ENCODE results near the gene ZNF516.

DNA sequence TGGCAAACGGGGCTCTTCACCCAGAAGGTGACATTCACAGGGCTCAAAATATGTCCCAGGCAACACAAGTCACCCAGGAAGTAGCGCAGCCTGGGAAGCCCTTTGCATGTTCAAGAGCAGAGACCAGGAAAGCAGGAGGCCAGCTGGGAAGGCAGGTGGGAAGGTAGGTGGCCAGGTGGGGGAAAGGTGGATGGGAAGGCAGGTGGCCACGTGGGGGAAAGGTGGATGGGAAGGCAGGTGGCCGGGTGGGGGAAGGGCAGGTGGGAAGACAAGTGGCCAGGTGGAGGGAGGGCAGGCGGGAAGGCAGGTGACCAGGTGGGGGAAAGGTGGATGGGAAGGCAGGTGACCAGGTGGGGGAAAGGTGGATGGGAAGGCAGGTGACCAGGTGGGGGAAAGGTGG is 102.7 kb downstream of the ZNF516 start:
- TF ChIP-seq, protein P1, sequence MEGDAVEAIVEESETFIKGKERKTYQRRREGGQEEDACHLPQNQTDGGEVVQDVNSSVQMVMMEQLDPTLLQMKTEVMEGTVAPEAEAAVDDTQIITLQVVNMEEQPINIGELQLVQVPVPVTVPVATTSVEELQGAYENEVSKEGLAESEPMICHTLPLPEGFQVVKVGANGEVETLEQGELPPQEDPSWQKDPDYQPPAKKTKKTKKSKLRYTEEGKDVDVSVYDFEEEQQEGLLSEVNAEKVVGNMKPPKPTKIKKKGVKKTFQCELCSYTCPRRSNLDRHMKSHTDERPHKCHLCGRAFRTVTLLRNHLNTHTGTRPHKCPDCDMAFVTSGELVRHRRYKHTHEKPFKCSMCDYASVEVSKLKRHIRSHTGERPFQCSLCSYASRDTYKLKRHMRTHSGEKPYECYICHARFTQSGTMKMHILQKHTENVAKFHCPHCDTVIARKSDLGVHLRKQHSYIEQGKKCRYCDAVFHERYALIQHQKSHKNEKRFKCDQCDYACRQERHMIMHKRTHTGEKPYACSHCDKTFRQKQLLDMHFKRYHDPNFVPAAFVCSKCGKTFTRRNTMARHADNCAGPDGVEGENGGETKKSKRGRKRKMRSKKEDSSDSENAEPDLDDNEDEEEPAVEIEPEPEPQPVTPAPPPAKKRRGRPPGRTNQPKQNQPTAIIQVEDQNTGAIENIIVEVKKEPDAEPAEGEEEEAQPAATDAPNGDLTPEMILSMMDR (IDR thresholded peaks at IDR 0.05; ENCODE audit: low read length) = no peak
- TF ChIP-seq EZH2 (IDR thresholded peaks at IDR 0.05; ENCODE audit: borderline replicate concordance, low read length) = no peak

Data from OCI-LY1 (cell line).